GM12872 (cell line): ENCODE measurements around the gene TMEM200B.

Experiments used
- TF ChIP-seq, protein P1 (sequence below): IDR thresholded peaks from 3 replicates; pipeline ENCODE4 v1.5.1; 2011; ENCODE audit warnings: low read depth, mild to moderate bottlenecking, low read length, moderate library complexity; ENCODE audit not compliant: insufficient read depth

Gene TMEM200B

DNA sequence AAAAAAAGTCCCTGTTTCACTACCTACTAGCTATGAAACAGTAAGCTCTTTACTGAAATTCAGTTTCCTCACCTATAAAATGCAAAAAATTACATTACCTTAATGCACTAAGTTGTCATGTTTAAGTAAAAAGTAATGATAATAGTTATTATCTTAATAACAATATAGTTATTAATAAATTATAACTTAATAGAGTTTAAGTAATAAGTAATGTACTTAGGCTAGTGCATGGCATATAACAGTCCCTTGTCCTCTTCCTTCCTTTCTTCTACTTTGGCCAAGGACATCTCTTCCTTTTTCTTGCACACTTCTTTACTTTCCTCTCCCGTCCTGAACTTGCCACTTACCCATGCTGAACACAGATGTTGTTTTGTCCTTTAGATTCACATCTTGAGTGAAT, 9.0 kb downstream of the TMEM200B start:
- TF ChIP-seq, protein P1, sequence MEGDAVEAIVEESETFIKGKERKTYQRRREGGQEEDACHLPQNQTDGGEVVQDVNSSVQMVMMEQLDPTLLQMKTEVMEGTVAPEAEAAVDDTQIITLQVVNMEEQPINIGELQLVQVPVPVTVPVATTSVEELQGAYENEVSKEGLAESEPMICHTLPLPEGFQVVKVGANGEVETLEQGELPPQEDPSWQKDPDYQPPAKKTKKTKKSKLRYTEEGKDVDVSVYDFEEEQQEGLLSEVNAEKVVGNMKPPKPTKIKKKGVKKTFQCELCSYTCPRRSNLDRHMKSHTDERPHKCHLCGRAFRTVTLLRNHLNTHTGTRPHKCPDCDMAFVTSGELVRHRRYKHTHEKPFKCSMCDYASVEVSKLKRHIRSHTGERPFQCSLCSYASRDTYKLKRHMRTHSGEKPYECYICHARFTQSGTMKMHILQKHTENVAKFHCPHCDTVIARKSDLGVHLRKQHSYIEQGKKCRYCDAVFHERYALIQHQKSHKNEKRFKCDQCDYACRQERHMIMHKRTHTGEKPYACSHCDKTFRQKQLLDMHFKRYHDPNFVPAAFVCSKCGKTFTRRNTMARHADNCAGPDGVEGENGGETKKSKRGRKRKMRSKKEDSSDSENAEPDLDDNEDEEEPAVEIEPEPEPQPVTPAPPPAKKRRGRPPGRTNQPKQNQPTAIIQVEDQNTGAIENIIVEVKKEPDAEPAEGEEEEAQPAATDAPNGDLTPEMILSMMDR = no peak

DNA sequence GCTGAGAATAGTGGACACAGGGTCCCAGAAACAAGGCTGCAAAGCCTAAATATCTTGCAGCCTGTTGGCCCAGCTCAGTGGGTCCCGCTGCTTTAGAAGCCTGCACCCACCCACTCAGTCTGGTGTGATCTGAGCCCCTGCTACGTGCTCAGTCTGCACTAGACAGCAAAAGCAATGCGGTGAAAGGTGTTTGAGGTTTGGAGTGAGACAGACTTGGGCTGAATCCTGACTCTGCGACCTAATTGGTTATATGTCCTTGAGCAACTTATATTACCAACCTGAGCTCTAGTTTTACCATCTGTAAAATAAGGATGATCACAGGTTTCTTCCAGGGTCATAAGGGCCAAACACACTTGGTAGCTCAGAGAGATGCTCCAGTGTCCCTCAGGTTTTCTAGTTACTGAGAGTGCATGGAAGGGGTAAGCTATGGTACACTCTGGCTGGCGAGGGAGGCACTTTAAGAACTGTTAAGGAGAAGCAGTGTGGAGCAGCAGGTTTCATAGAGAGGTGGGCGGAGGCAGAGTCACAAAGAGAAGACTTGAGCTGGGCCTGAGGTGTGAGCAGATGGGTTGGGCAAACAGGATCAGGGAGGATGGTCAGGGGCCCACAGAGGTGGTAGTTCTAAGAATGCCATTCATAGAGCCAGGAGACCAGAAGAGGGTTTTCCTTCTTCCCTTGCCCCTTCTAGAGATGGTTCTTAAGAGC, 10.1 kb downstream of the TMEM200B start:
- TF ChIP-seq, protein P1 = no peak

DNA sequence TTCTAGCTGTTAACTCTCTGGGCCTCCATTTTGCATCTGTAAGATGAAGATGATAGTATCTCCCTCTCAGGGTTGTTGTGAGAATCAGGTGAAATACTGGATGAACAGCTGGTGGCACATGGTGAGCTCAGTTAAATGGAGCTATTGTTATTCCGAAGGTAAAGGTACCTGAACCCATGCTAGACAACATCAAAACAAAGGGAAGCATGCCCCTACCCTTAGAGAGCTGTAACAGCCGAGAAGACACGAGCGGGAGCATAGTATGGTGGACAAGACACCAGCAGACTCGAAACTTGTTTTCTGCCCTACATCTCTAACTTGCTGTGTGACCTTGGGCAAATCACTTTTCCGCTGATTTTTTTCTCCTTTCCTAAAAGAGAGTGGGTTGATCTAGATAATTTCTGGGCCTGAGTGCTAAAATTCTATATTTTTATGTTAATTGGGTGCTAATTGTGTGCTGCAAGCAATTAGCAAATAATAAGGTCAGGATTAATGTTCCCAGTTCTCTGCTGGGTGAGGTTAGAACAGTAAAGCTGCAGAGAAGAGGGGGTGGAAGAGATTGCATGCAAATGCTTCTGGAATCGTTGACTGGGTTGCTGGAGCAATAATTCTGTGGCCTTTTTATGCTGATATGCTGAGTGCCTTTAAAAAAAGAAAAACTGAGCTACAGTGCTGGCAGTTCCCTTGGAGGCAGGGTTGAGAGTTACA, 10.8 kb downstream of the TMEM200B start:
- TF ChIP-seq, protein P1 = no peak

DNA sequence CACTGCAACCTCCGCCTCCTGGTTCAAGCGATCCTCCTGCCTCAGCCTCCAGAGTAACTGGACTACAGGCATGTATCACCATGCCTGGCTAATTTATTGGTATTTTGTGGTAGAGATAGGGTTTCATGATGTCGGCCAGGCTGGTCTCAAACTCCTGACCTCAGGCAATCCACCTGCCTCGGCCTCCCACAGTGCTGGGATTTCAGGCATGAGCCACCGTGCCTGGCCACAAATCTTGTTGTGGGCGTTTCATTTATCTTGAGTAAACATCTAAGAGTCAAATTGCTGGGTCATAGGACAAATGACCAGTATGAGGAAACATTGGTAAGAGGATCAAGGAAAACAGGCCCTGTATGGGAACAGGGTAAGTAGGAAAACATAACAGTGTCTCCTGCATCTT, 17.9 kb downstream of the TMEM200B start:
- TF ChIP-seq, protein P1 = no peak

DNA sequence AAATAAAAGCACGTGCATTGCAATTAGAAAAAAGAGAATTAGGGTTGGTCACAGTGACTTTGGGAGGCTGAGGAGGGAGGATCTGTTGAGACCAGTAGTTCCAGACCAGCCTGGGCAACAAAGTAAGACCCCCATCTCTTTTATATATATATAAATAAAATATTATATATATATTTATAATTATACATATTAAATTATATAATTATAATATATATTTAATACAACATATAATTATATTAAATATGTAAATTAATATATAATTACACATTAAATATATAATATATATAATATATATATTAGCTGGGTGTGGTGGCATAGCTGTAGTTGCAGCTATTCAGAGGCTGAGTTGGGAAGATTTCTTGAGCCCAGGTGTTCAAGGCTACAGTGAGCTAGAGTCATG, 23.2 kb downstream of the TMEM200B start:
- TF ChIP-seq, protein P1 = no peak

DNA sequence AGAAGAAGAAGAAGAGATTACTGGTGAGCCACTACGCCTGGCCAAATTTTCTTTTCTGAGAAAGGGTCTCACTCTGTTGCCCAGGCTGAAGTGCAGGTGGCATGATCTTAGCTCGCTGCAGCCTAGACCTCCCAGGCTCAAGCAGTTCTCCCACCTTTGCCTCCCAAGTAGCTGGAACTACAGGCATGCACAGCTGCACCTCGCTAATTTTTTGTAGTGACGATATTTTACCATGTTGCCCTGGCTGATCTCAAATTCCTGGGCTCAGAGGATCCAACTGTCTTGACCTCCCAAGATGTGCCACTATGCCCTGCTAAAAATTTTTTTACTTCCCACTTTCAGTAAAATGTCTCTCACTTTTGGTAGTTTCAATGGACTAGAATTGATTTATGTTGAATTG, 24.4 kb downstream of the TMEM200B start:
- TF ChIP-seq, protein P1 = no peak

DNA sequence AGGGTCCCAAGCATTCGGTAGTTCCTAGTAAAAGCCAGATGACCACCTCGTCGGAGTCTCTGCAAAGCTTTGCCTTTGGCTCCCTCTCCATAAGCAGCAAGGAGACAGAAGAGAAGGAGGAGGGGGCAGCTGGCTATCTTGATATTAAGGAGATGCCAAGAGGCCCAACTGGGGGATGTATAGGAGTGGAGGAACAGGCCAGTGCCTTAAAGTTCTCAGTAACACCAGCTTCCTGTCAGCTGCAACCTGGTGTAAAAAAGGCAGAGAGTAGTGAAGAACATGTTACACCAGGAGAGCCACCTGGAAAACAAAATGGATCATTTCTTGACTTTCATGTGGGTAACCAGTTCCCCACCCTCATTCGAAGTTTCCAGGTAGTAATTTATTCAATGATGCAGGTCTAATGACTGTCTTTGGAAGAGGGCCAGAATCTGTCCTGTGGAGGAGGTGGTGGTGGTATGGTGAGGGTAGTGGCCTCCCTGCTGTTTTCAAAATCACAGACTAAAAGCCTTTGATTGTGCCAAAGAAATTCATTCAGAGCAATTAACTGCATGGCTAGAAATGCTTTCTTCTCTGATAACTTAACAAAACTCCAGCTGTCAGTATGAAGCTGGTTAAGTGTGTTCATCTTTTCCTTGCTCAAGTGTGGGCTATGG, 27.3 kb downstream of the TMEM200B start:
- TF ChIP-seq, protein P1 = no peak
